ENCODE data around the gene DNAJC19. TPM values are rescaled to one million over a fixed set of nuclear protein-coding genes. Genes with fewer than 3 reads are reported as not detected.
"Not testable (repeated sequence)": the region's sequence is repeated elsewhere in the genome, so short reads cannot be mapped to it uniquely, and the experiment has no call there.

DNAJC19 gene
- total and polyA plus RNA-seq, 7 experiments from 2014 or later = 20.7 to 113 (median 65.7) TPM

DNA sequence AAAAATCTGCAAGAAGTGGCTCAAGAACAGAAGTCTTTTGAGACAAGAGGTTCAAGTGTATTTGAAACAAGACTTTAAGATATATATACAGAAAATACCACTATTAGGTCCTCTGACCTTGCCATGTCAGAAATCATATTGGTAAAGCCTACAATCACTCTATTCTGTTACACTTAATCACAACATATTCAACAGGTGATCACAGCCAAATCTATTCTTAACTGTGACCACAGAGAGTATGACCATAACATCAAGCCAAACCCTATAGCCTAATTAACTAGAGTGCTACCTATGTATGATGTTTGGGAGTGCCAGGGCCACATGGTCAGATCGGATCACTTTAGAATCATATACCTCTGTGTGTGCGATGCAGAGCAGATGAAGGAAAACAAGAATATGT, 2.2 kb downstream of the DNAJC19 start:
- no peak for ATAC-seq
- Histone ChIP-seq H3K9me3 (ENCODE audit: control insufficient read depth in 2 of 3, low read length in 3 of 3) (no peaks in the 10 kb centered on the region), H3K27me3 (ENCODE audit: control insufficient read depth in 2 of 2, insufficient read depth in 2 of 2, low read length in 2 of 2) (no peaks in the 10 kb centered on the region), H3K36me3 (ENCODE audit: control insufficient read depth in 2 of 3, insufficient read depth in 3 of 3, low read length in 3 of 3) (peaks cover 3 to 18% (median 18%) of the 10 kb centered on the region in 3 experiments), H3K4me1 (ENCODE audit: control insufficient read depth in 2 of 2, insufficient read depth in 2 of 2, low read length in 2 of 2) (peaks cover 15 to 23% of the 10 kb centered on the region in 2 donors), H3K4me3 (ENCODE audit: low read length) (no peak overlapping the region), H3K27ac (ENCODE audit: low read depth, low read length) (peak overlapping the region; percentile 8)
- peak overlapping the region; percentile 22 to 96 (median 58) for H3K4me3 Mint-ChIP-seq
- CTCF ChIA-PET = no interaction called here
- peaks cover 0 to 1% (median 0%) of the 10 kb centered on the region in 5 donors for H3K27me3 Mint-ChIP-seq
- no peak for DNase-seq
- peaks cover 0 to 18% (median 8%) of the 10 kb centered on the region in 5 donors for H3K36me3 Mint-ChIP-seq
- peak overlapping the region in 8 of 9 donors; percentile 24 to 99 (median 94) for H3K27ac Mint-ChIP-seq
- POLR2A ChIA-PET = no interaction called here
- intact Hi-C loops (cut with micrococcal nuclease) = loop anchor here (5.0 to 10.0 kb wide), 4 partner anchors 310 to 1807 kb away; partner anchors contain the start of genes ACTL6A (in 2 of the 2), ATP11B (in 1 of the 2) and CCDC39 (in 1 of the 2)
- peaks cover 15 to 64% (median 45%) of the 10 kb centered on the region in 7 donors for H3K4me1 Mint-ChIP-seq
- no peaks in the 10 kb centered on the region for H3K9me3 Mint-ChIP-seq

DNA sequence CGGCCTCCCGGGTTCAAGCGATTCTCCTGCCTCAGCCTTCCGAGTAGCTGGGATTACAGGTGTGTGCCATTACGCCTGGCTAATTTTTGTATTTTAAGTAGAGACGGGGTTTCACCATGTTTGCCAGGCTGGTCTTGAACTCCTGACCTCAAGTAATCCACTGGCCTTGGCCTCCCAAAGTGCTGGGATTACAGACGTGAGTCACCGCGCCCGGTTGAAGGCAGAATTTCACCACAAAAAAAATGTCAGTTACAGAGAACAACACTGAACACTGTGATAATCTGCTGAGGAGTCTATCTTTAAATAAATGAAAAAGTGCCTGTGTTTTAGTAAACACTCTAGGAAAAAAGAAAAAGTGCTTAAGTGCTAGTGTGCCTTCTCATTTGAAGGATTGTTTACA, 3.2 kb downstream of the DNAJC19 start:
- peaks cover 15 to 23% of the 10 kb centered on the region in 2 donors for H3K4me1 ChIP-seq (ENCODE audit: control insufficient read depth in 2 of 2, insufficient read depth in 2 of 2, low read length in 2 of 2)
- intact Hi-C loops (cut with micrococcal nuclease) = loop anchor here (5.0 to 10.0 kb wide), 4 partner anchors 309 to 1808 kb away; partner anchors contain the start of genes ACTL6A (in 2 of the 2), ATP11B (in 1 of the 2) and CCDC39 (in 1 of the 2)
- DNase-seq; CTCF ChIA-PET; ATAC-seq; H3K4me3 Mint-ChIP-seq; H3K9me3 ChIP-seq (ENCODE audit: control insufficient read depth in 2 of 3, low read length in 3 of 3); H3K4me3 ChIP-seq (ENCODE audit: low read length); H3K9me3 Mint-ChIP-seq; POLR2A ChIA-PET; H3K27me3 ChIP-seq (ENCODE audit: control insufficient read depth in 2 of 2, insufficient read depth in 2 of 2, low read length in 2 of 2); H3K27me3 Mint-ChIP-seq: not testable (repeated sequence)
- peak overlapping the region; percentile 8 for H3K27ac ChIP-seq (ENCODE audit: low read depth, low read length)
- peak overlapping the region in 4 of 9 donors; percentile 24 to 85 (median 61) for H3K27ac Mint-ChIP-seq
- peaks cover 0 to 21% (median 8%) of the 10 kb centered on the region in 5 donors for H3K36me3 Mint-ChIP-seq
- H3K36me3 ChIP-seq (ENCODE audit: control insufficient read depth in 2 of 3, insufficient read depth in 3 of 3, low read length in 3 of 3) = peaks cover 3 to 28% (median 18%) of the 10 kb centered on the region in 3 experiments
- peaks cover 15 to 66% (median 44%) of the 10 kb centered on the region in 7 donors for H3K4me1 Mint-ChIP-seq

DNA sequence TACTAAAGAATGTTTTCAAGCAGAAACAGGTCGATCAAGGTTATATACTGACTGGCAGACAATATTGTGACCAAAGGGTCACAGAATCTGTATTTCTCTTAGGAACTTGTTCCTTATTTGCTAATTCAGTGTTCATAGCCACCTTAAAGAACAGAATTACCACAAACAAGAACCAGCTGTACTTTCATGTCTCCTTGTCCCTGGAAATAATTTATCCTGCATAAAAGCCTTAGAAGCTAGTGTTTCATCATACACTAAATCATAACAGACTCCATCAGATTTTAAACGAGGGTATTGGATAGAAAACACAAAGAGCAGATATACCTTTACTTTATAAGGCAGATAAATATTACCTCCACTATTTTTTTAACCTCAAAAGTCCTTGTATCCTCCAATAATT, 6.4 kb downstream of the DNAJC19 start:
- intact Hi-C loops (cut with micrococcal nuclease) = loop anchor here (10.0 kb wide), 3 partner anchors 1418 to 1812 kb away; partner anchors contain the start of genes ACTL6A (in 2 of the 2) and ATP11B (in 1 of the 2)
- ATAC-seq (no peak), DNase-seq (no peak)
- H3K4me1 Mint-ChIP-seq = peaks cover 5 to 38% (median 26%) of the 10 kb centered on the region in 7 donors
- CTCF ChIA-PET = interaction anchor here (0.9 kb wide), 1 partner anchor 35 kb away, joined by 3 read pairs; no protein-coding TSS in a partner anchor
- POLR2A ChIA-PET = no interaction called here
- no peak overlapping the region for H3K4me3 Mint-ChIP-seq
- Histone ChIP-seq H3K36me3 (ENCODE audit: control insufficient read depth in 2 of 3, insufficient read depth in 3 of 3, low read length in 3 of 3) (peaks cover 3 to 29% (median 18%) of the 10 kb centered on the region in 3 experiments), H3K9me3 (ENCODE audit: control insufficient read depth in 2 of 3, low read length in 3 of 3) (no peaks in the 10 kb centered on the region), H3K4me3 (ENCODE audit: low read length) (no peak overlapping the region), H3K27me3 (ENCODE audit: control insufficient read depth in 2 of 2, insufficient read depth in 2 of 2, low read length in 2 of 2) (no peaks in the 10 kb centered on the region), H3K27ac (ENCODE audit: low read depth, low read length) (no peak overlapping the region), H3K4me1 (ENCODE audit: control insufficient read depth in 2 of 2, insufficient read depth in 2 of 2, low read length in 2 of 2) (peaks cover 4 to 5% of the 10 kb centered on the region in 2 donors)
- no peaks in the 10 kb centered on the region for H3K9me3 Mint-ChIP-seq
- H3K27ac Mint-ChIP-seq = peak overlapping the region in 6 of 9 donors; percentile 4 to 84 (median 33)
- H3K27me3 Mint-ChIP-seq = no peaks in the 10 kb centered on the region
- peaks cover 0 to 25% (median 8%) of the 10 kb centered on the region in 5 donors for H3K36me3 Mint-ChIP-seq

DNA sequence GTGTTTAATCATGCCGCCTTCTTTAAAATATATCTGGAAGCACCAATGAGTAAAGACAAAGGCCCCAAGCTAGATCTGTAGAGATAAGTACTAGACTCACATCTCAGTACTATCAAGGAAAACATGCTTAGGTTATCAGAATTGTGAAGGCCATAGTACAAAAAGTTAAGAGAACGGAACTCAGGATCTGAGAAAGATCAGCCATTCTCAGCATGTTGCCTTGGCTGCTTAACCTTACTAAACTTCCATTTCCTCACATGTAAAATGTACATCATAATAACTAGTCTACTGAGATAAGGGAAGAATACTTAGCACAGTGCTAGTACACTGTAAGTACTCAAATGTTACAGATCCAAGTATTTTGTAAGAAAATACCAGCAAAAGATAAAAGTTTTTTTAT, 7.6 kb downstream of the DNAJC19 start:
- peaks cover 0 to 23% (median 7%) of the 10 kb centered on the region in 5 donors for H3K36me3 Mint-ChIP-seq

DNA sequence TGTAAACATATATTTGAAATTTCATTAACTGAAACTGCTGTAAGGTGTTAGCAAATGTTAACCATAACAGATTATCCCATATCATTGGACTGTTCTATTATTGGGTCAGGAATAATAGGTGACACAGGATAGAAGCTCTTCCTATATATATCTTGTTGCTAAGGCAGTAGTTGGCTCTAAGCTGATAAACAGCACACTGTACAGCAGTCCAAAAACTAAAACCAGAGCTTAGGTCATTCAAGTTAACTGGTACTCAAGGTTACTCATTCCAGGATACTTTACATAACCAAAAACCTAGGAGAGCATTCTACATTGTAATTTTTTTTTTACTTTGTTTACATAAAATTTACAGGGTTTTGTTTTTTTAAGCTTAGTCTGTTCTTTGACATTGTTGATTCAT, 8.9 kb downstream of the DNAJC19 start:
- ChIA-PET POLR2A (interaction anchor here (1.3 kb wide), 1 partner anchor 22 kb away, joined by 3 read pairs; no protein-coding TSS in a partner anchor), CTCF (no interaction called here)
- H3K4me1 Mint-ChIP-seq = peaks cover 0 to 19% (median 6%) of the 10 kb centered on the region in 7 donors
- H3K27ac Mint-ChIP-seq = peak overlapping the region in 5 of 9 donors; percentile 36 to 82 (median 59)
- Histone ChIP-seq H3K27ac (ENCODE audit: low read depth, low read length) (no peak overlapping the region), H3K4me1 (ENCODE audit: control insufficient read depth in 2 of 2, insufficient read depth in 2 of 2, low read length in 2 of 2) (no peaks in the 10 kb centered on the region), H3K27me3 (ENCODE audit: control insufficient read depth in 2 of 2, insufficient read depth in 2 of 2, low read length in 2 of 2) (no peaks in the 10 kb centered on the region), H3K9me3 (ENCODE audit: control insufficient read depth in 2 of 3, low read length in 3 of 3) (no peaks in the 10 kb centered on the region), H3K36me3 (ENCODE audit: control insufficient read depth in 2 of 3, insufficient read depth in 3 of 3, low read length in 3 of 3) (peaks cover 3 to 27% (median 14%) of the 10 kb centered on the region in 3 experiments), H3K4me3 (ENCODE audit: low read length) (no peak overlapping the region)
- peaks cover 3 to 23% (median 4%) of the 10 kb centered on the region in 5 donors for H3K36me3 Mint-ChIP-seq
- intact Hi-C loops (cut with micrococcal nuclease) = loop anchor here (1.0 to 10.0 kb wide), 5 partner anchors 9 to 1814 kb away; partner anchors contain the start of genes ACTL6A (in 2 of the 2) and ATP11B (in 1 of the 2)
- no peak overlapping the region for H3K4me3 Mint-ChIP-seq
- ATAC-seq = no peak
- H3K9me3 Mint-ChIP-seq = no peaks in the 10 kb centered on the region
- no peak for DNase-seq
- H3K27me3 Mint-ChIP-seq = no peaks in the 10 kb centered on the region

More for the DNA sequence above, 7.6 kb downstream of the DNAJC19 start:
- no peak overlapping the region for H3K4me3 ChIP-seq (ENCODE audit: low read length)
- H3K9me3 ChIP-seq (ENCODE audit: control insufficient read depth in 2 of 3, low read length in 3 of 3) = no peaks in the 10 kb centered on the region
- no peak for ATAC-seq
- no peak overlapping the region for H3K4me3 Mint-ChIP-seq
- intact Hi-C loops (cut with micrococcal nuclease) = loop anchor here (2.0 to 10.0 kb wide), 4 partner anchors 15 to 1813 kb away; partner anchors contain the start of genes ACTL6A (in 2 of the 2) and ATP11B (in 1 of the 2)
- H3K27me3 ChIP-seq (ENCODE audit: control insufficient read depth in 2 of 2, insufficient read depth in 2 of 2, low read length in 2 of 2) = no peaks in the 10 kb centered on the region
- DNase-seq = no peak
- H3K27ac ChIP-seq (ENCODE audit: low read depth, low read length) = peak overlapping the region; percentile 24
- H3K4me1 ChIP-seq (ENCODE audit: control insufficient read depth in 2 of 2, insufficient read depth in 2 of 2, low read length in 2 of 2) = no peaks in the 10 kb centered on the region
- POLR2A ChIA-PET = no interaction called here
- H3K36me3 ChIP-seq (ENCODE audit: control insufficient read depth in 2 of 3, insufficient read depth in 3 of 3, low read length in 3 of 3) = peaks cover 3 to 33% (median 15%) of the 10 kb centered on the region in 3 experiments
- peak overlapping the region in 7 of 9 donors; percentile 3 to 64 (median 53) for H3K27ac Mint-ChIP-seq
- H3K4me1 Mint-ChIP-seq = peaks cover 0 to 26% (median 14%) of the 10 kb centered on the region in 7 donors
- H3K27me3 Mint-ChIP-seq = no peaks in the 10 kb centered on the region
- H3K9me3 Mint-ChIP-seq = no peaks in the 10 kb centered on the region
- CTCF ChIA-PET = no interaction called here

DNA sequence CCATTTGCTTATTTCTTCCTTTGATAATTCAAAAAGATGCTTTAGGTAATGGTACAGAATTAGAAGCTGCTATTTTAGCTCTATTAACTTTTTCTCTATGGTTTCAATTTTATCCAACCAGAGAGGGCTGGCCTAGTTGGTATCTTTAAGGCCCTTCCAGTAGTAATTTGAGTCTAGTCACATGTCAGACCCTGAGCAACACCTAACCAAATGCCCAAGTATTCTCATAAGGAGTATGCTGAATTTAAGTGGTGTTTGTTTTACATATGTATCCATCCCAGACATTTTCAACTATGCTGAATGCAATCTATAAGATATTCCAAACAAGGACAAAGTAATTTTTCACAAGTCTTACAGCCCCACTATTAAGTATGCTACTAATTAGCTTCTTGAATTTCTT, 9.6 kb downstream of the DNAJC19 start:
- Mint-ChIP-seq H3K9me3 (no peaks in the 10 kb centered on the region), H3K27me3 (no peaks in the 10 kb centered on the region), H3K4me1 (peaks cover 0 to 22% (median 6%) of the 10 kb centered on the region in 7 donors), H3K27ac (peak overlapping the region in 7 of 9 donors; percentile 45 to 82 (median 59)), H3K4me3 (no peak overlapping the region), H3K36me3 (peaks cover 3 to 19% (median 4%) of the 10 kb centered on the region in 5 donors)
- H3K9me3 ChIP-seq (ENCODE audit: control insufficient read depth in 2 of 3, low read length in 3 of 3) = no peaks in the 10 kb centered on the region
- peak overlapping the region; percentile 10 for H3K27ac ChIP-seq (ENCODE audit: low read depth, low read length)
- intact Hi-C loops (cut with micrococcal nuclease) = loop anchor here (1.0 to 10.0 kb wide), 5 partner anchors 9 to 1815 kb away; partner anchors contain the start of genes ACTL6A (in 2 of the 2) and ATP11B (in 1 of the 2)
- ChIA-PET POLR2A (interaction anchor here (1.3 kb wide), 1 partner anchor 23 kb away, joined by 3 read pairs; no protein-coding TSS in a partner anchor), CTCF (no interaction called here)
- no peaks in the 10 kb centered on the region for H3K27me3 ChIP-seq (ENCODE audit: control insufficient read depth in 2 of 2, insufficient read depth in 2 of 2, low read length in 2 of 2)
- no peaks in the 10 kb centered on the region for H3K4me1 ChIP-seq (ENCODE audit: control insufficient read depth in 2 of 2, insufficient read depth in 2 of 2, low read length in 2 of 2)
- ATAC-seq (no peak), DNase-seq (no peak)
- peaks cover 3 to 27% (median 11%) of the 10 kb centered on the region in 3 experiments for H3K36me3 ChIP-seq (ENCODE audit: control insufficient read depth in 2 of 3, insufficient read depth in 3 of 3, low read length in 3 of 3)
- no peak overlapping the region for H3K4me3 ChIP-seq (ENCODE audit: low read length)

Measured in naive thymus-derived CD4-positive, alpha-beta T cell (primary cell).